HepG2 (cell line): Measurements from ENCODE around the gene SLAMF9.

Experiments used
- NFIC ChIP-seq: IDR thresholded peaks from 2 replicates; pipeline ENCODE4 v1.6.1; 2012; ENCODE audit warnings: mild to moderate bottlenecking, low read length, inconsistent platforms
- NR1H2 ChIP-seq: sonication (generic); formaldehyde crosslinking; IDR thresholded peaks from 2 replicates; pipeline ENCODE4 v1.8.1; 2022; ENCODE audit warnings: low read depth, missing genetic modification reagents, borderline replicate concordance
- POLR2AphosphoS5 ChIP-seq: IDR thresholded peaks from 2 replicates; pipeline ENCODE4 v1.6.1; 2012; ENCODE audit warnings: low read depth, low read length
- SAP130 ChIP-seq: IDR thresholded peaks from 2 replicates; pipeline ENCODE4 v1.6.1; 2016; ENCODE audit warnings: low read depth
- ZXDC ChIP-seq: sonication (generic); formaldehyde crosslinking; IDR thresholded peaks from 2 replicates; pipeline ENCODE4 v1.5.0; 2020; ENCODE audit warnings: mild to moderate bottlenecking, missing genetic modification reagents

GRCh38 chr1:159985473-159985872 lies 31.4 kb upstream of the SLAMF9 start:
- TF ChIP-seq POLR2AphosphoS5 = no peak
- TF ChIP-seq NR1H2 (CRISPR knock-in tag) = no peak
- TF ChIP-seq NFIC = no peak
- no peak for TF ChIP-seq SAP130 (CRISPR knock-in tag)
- no peak for TF ChIP-seq ZXDC (CRISPR knock-in tag)
